Activated T-cell treated with anti-CD3 and anti-CD28 coated beads, Interleukin-2, amount 50 U/mL, for 4 hours (primary cell): Measurements from ENCODE around the gene TTBK1. TPM values are rescaled to one million over a fixed set of nuclear protein-coding genes. Genes with fewer than 3 reads are reported as not detected.

Source experiments
- ATAC-seq, 2 donors: fragments of 200-7000 bp; cut with Tn5 transposase; one replicate each; pipeline ENCODE4 v1.10.0; 2021
- DNase-seq: peaks from one replicate; pipeline ENCODE4 v3.0.0-alpha.2; 2020
- H3K27me3 Mint-ChIP-seq: one replicate; pipeline ENCODE4 v1.8.0; 2021; ENCODE audit warnings: low read depth, mixed read lengths
- H3K36me3 Mint-ChIP-seq: one replicate; pipeline ENCODE4 v1.8.0; 2022; ENCODE audit warnings: mixed read lengths; ENCODE audit not compliant: insufficient read depth
- H3K4me1 Mint-ChIP-seq: one replicate; pipeline ENCODE4 v1.8.0; 2021; ENCODE audit warnings: low read depth, mixed read lengths
- H3K4me3 Mint-ChIP-seq: one replicate; pipeline ENCODE4 v1.8.0; 2021; ENCODE audit warnings: mild to moderate bottlenecking, moderate library complexity, mixed read lengths
- H3K9me3 Mint-ChIP-seq: one replicate; pipeline ENCODE4 v1.8.0; 2021; ENCODE audit warnings: mixed read lengths
- total RNA-seq, 3 donors: library from RNA; stranded (reverse); gene quantifications; one replicate each; pipeline ENCODE4 v1.2.1, GENCODE V29; 2021

The TTBK1 gene
- total RNA-seq, 3 donors from 2014 or later: 0.20 to 0.38 (median 0.21) TPM

GRCh38 chr6:43216200-43216599 lies 27.1 kb upstream of the TTBK1 start:
- Mint-ChIP-seq H3K4me1 (peaks cover 7% of the 10 kb centered on the region), H3K36me3 (peaks cover 16% of the 10 kb centered on the region), H3K4me3 (no peak overlapping the region), H3K27me3 (no peaks in the 10 kb centered on the region), H3K9me3 (no peaks in the 10 kb centered on the region)
- ATAC-seq: no peak
- no peak for DNase-seq

- no peaks in the 10 kb centered on the region for H3K9me3 Mint-ChIP-seq
- no peaks in the 10 kb centered on the region for H3K27me3 Mint-ChIP-seq
- DNase-seq (no peak), ATAC-seq (no peak)
- H3K4me1 Mint-ChIP-seq: peaks cover 15% of the 10 kb centered on the region
- peaks cover 12% of the 10 kb centered on the region for H3K36me3 Mint-ChIP-seq
- no peak overlapping the region for H3K4me3 Mint-ChIP-seq
These were observed 25.9 kb upstream of the TTBK1 start for GRCh38 chr6:43217351-43217750.

DNA sequence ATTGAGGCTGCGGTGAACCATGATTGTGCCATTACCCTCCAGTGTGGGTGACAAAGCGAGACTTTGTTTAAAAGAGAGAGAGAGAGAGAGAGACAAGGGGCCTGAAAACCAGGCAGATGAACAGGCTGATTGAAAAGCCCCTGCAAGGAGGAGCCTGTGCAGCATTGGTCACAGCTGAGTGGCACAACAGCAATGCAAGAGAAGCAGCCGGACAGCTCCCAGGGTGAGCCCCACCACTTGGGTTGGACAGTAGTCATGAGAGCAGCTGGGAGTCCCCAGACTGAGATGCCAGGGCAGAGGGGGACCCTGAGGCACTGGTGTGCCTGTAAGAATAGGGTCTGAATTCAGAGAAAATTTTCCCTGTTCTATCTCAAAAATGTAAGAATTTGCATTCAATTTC lies 24.2 kb upstream of the TTBK1 start:
- Mint-ChIP-seq H3K27me3 (no peaks in the 10 kb centered on the region), H3K4me3 (no peak overlapping the region), H3K9me3 (no peaks in the 10 kb centered on the region), H3K36me3 (peaks cover 18% of the 10 kb centered on the region), H3K4me1 (peaks cover 26% of the 10 kb centered on the region)
- DNase-seq (no peak), ATAC-seq (no peak)

- H3K27me3 Mint-ChIP-seq: no peaks in the 10 kb centered on the region
- peaks cover 22% of the 10 kb centered on the region for H3K36me3 Mint-ChIP-seq
- H3K4me1 Mint-ChIP-seq: peaks cover 32% of the 10 kb centered on the region
These were observed 23.5 kb upstream of the TTBK1 start for GRCh38 chr6:43219814-43220213.

GRCh38 chr6:43220439-43220951 lies 22.8 kb upstream of the TTBK1 start:
- no peak for DNase-seq
- no peaks in the 10 kb centered on the region for H3K27me3 Mint-ChIP-seq
- H3K4me1 Mint-ChIP-seq: peaks cover 36% of the 10 kb centered on the region
- H3K36me3 Mint-ChIP-seq: peaks cover 23% of the 10 kb centered on the region
- no peaks in the 10 kb centered on the region for H3K9me3 Mint-ChIP-seq
- ATAC-seq: no peak
- H3K4me3 Mint-ChIP-seq: no peak overlapping the region

More at GRCh38 chr6:43219814-43220213, 23.5 kb upstream of the TTBK1 start:
- no peak for DNase-seq
- no peaks in the 10 kb centered on the region for H3K9me3 Mint-ChIP-seq
- no peak for ATAC-seq
- H3K4me3 Mint-ChIP-seq: no peak overlapping the region

- DNase-seq (no peak), ATAC-seq (no peak)
- no peaks in the 10 kb centered on the region for H3K9me3 Mint-ChIP-seq
- H3K27me3 Mint-ChIP-seq: no peaks in the 10 kb centered on the region
- H3K36me3 Mint-ChIP-seq: peaks cover 23% of the 10 kb centered on the region
- H3K4me1 Mint-ChIP-seq: peaks cover 44% of the 10 kb centered on the region
- H3K4me3 Mint-ChIP-seq: no peak overlapping the region
These were observed 22.0 kb upstream of the TTBK1 start for GRCh38 chr6:43221046-43221972.

DNA sequence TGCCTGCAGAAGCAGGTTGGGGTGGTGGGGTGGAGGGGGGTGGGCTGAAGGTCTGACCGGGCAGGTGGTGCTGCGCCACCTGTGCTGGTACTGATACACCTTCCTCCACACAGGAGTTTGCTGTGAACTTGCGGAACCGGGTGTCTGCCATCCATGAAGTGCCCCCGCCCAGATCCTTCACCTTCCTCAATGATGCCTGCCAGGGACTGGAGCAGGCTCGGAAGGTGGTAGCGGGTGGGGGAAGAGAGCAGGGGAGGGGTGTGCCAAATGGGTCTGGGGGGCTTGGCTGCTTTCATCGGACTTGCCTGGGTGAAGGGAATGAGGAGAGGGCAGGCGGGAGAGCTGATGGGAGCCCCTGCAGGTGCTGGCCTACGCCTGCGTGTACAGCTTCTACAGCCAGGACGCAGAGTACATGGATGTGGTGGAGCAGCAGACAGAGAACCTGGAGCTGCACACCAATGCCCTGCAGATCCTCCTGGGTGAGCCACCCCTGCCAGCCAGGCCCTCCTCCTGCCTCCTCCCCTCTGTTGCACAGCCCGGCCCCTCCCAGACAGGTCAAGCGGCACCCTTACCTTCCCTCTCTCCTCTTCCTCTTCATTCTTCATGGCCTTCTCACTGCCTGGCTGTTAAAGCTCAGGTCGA lies 20.7 kb upstream of the TTBK1 start:
- Mint-ChIP-seq H3K27me3 (no peaks in the 10 kb centered on the region), H3K9me3 (no peaks in the 10 kb centered on the region), H3K36me3 (peaks cover 25% of the 10 kb centered on the region), H3K4me3 (peak overlapping the region; percentile 62), H3K4me1 (peaks cover 52% of the 10 kb centered on the region)
- DNase-seq (no peak), ATAC-seq (no peak)

DNA sequence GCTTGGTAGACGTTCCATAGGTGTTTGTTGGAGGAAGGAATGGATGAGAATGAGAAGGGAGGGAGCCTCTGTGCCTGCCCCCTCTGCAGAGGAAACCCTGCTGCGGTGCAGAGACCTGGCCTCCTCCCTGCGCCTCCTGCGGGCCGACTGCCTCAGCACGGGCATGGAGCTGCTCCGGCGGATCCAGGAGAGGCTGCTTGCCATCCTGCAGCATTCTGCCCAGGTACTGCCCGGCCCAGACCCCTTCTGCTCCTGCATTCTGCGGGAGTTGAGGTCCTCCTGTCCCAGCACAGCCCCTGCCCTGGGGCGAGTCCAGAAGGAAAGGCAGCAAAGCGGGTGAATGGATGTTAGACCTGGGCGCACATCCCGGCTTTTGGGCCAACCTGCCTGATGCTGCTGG lies 20.1 kb upstream of the TTBK1 start:
- Mint-ChIP-seq H3K9me3 (no peaks in the 10 kb centered on the region), H3K4me3 (peak overlapping the region; percentile 62), H3K4me1 (peaks cover 57% of the 10 kb centered on the region), H3K27me3 (no peaks in the 10 kb centered on the region), H3K36me3 (peaks cover 23% of the 10 kb centered on the region)
- no peak for DNase-seq
- no peak for ATAC-seq

DNA sequence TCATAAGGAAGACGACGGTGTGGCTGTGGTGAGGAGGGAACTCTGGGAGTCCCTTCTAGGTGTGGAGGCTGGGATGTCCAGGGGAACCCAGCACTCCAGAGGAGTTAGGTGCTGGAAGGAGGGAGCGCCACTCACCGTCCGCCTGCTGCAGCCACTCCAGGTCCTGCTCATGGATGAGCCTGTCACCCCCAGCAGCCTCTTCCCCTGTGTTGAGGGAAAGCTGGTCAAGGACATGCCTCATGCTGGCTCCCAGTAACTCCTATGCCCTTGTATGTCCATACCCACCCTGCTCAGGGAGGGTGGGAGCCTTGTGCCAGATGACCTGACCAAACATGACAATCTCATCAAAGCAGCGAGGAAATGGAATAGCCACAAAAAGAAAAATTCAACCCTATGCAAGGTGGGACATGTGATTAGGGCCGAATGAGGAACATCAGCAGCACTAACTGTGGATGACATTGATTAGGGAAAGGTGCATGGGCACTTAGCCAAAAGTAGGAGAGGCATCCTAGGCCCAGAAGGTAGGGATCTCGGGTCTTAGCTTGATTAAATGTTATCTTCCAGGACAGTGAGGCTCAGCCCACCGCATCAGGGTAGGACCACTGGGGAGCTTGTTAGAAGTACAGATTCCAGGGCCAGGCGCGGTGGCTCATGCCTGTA lies 17.0 kb upstream of the TTBK1 start:
- ATAC-seq (no peak), DNase-seq (no peak)
- Mint-ChIP-seq H3K27me3 (no peaks in the 10 kb centered on the region), H3K4me1 (peaks cover 60% of the 10 kb centered on the region), H3K9me3 (no peaks in the 10 kb centered on the region), H3K36me3 (peaks cover 20% of the 10 kb centered on the region), H3K4me3 (peak overlapping the region; percentile 35)

GRCh38 chr6:43228951-43229802 lies 14.1 kb upstream of the TTBK1 start, which contains the start of gene DNPH1:
Gene DNPH1 (minus strand): TSS chr6:43229481. CDS start chr6:43229456, 25 bp downstream.
- H3K27me3 Mint-ChIP-seq: peaks cover 3% of the 10 kb centered on the region
- peak within 1 kb of the TSS; percentile 91 for H3K4me3 Mint-ChIP-seq
- H3K9me3 Mint-ChIP-seq: no peaks in the 10 kb centered on the region
- DNase-seq (peak; percentile 76), ATAC-seq (peak; percentile 88 to 89)
- peaks cover 14% of the 10 kb centered on the region for H3K36me3 Mint-ChIP-seq
- H3K4me1 Mint-ChIP-seq: peaks cover 41% of the 10 kb centered on the region

GRCh38 chr6:43229803-43230620 lies 13.3 kb upstream of the TTBK1 start:
- DNase-seq (no peak), ATAC-seq (peak; percentile 1 to 7)
- Mint-ChIP-seq H3K9me3 (no peaks in the 10 kb centered on the region), H3K36me3 (peaks cover 11% of the 10 kb centered on the region), H3K4me1 (peaks cover 35% of the 10 kb centered on the region), H3K27me3 (peaks cover 3% of the 10 kb centered on the region), H3K4me3 (peak overlapping the region; percentile 84)

DNA sequence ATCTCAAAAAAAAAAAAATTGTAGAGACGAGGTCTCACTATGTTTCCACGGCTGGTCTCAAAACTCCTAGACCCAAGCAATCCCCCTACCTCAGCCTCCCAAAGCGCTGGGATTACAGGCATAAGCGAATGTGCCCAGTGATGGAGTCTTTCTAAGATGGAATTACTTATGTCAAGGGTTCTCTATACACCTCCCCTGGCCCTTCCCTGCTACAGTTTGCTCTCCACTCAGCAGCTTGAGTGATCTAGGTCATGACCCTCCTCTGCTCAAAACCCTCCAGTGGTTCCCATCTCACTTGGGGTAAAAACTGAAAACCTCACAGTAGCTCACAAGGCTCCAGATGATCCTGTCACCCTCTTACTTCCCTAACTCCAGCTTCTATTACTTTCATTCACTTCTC lies 12.2 kb upstream of the TTBK1 start:
- peaks cover 26% of the 10 kb centered on the region for H3K4me1 Mint-ChIP-seq
- ATAC-seq (no peak), DNase-seq (no peak)
- peaks cover 3% of the 10 kb centered on the region for H3K27me3 Mint-ChIP-seq
- H3K36me3 Mint-ChIP-seq: peaks cover 6% of the 10 kb centered on the region
- no peaks in the 10 kb centered on the region for H3K9me3 Mint-ChIP-seq
- H3K4me3 Mint-ChIP-seq: no peak overlapping the region
